ENCODE results near the gene ZHX3.

DNA sequence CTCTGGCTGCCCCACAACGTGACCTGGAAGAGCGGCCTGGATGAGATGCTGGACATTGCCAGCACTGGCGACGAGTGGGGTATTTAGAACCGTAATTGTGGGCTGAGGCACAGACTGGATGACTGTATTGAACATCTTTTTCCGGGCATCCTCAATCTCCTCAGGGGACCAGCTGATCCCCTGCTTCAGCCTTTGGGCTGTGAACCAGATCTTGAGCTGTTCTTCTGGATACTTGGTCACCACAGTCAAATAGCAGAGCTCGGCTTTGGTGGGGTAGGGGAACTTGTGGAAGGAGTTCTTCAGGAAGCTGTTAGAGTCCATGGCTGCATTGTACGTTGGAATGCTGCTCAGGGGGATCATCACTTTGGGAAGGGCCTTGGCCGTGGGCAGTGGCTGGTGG lies 113.9 kb downstream of the ZHX3 start:
- TF ChIP-seq CTCF (IDR thresholded peaks at IDR 0.05) (no peak), POLR2A (IDR thresholded peaks at IDR 0.05) (no peak)
